Measurements from ENCODE around the gene SMOC1.

DNA sequence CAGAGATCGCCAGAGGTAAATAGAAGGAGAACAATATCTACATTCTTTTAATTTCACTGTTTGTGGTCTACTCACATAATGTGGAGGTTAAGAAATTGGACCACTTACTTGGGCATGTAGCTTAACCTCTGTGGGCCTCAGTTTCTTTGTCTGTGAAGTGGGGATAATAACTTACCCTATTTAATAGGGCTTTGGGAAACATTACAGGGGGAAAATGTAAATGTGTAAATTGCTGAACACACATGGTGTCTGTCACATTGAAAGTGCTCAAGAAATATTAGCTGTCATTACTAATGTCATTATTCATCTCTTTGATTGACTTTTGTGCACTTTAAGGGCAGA, 169.1 kb downstream of the SMOC1 start:
- TF ChIP-seq POLR2A (IDR thresholded peaks at IDR 0.05) (no peak), EP300 (IDR thresholded peaks at IDR 0.05) (no peak)
- TF ChIP-seq, protein P1, sequence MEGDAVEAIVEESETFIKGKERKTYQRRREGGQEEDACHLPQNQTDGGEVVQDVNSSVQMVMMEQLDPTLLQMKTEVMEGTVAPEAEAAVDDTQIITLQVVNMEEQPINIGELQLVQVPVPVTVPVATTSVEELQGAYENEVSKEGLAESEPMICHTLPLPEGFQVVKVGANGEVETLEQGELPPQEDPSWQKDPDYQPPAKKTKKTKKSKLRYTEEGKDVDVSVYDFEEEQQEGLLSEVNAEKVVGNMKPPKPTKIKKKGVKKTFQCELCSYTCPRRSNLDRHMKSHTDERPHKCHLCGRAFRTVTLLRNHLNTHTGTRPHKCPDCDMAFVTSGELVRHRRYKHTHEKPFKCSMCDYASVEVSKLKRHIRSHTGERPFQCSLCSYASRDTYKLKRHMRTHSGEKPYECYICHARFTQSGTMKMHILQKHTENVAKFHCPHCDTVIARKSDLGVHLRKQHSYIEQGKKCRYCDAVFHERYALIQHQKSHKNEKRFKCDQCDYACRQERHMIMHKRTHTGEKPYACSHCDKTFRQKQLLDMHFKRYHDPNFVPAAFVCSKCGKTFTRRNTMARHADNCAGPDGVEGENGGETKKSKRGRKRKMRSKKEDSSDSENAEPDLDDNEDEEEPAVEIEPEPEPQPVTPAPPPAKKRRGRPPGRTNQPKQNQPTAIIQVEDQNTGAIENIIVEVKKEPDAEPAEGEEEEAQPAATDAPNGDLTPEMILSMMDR (IDR thresholded peaks at IDR 0.05): no peak

Measured in stomach (tissue), 4 donors.